ENCODE measurements around the gene TMEM97. TPM values are rescaled to one million over a fixed set of nuclear protein-coding genes. Genes with fewer than 3 reads are reported as not detected.

The TMEM97 gene
- total and polyA plus RNA-seq, 2 experiments from 2014 or later: 101 to 216 TPM

GRCh38 chr17:28282596-28282995 lies 36.4 kb upstream of the TMEM97 start:
- H3K4me2 ChIP-seq: no peak overlapping the region
- no peaks in the 10 kb centered on the region for H3K27me3 ChIP-seq (ENCODE audit: insufficient read depth)
- TF ChIP-seq JUNB (IDR thresholded peaks at IDR 0.05; ENCODE audit: unreplicated experiment): no peak
- no peak for TF ChIP-seq REST (IDR thresholded peaks at IDR 0.05; ENCODE audit: unreplicated experiment)
- TF ChIP-seq POLR2AphosphoS5 (IDR thresholded peaks at IDR 0.05; ENCODE audit: low read depth): no peak
- TF ChIP-seq ETS1 (IDR thresholded peaks at IDR 0.05): no peak
- no peak for TF ChIP-seq ZNF462 (CRISPR knock-in tag; IDR thresholded peaks at IDR 0.05)
- TF ChIP-seq CREB1 (CRISPR knock-in tag; IDR thresholded peaks at IDR 0.05; ENCODE audit: low read depth): no peak
- TF ChIP-seq STAT1 (IDR thresholded peaks at IDR 0.05; ENCODE audit: unreplicated experiment): no peak
- no peak for TF ChIP-seq ZNF331 (CRISPR knock-in tag; IDR thresholded peaks at IDR 0.05; ENCODE audit: low read depth)
- TF ChIP-seq EZH2phosphoT487 (IDR thresholded peaks at IDR 0.05; ENCODE audit: unreplicated experiment): no peak
- TF ChIP-seq EZH2 (IDR thresholded peaks at IDR 0.05; ENCODE audit: low read depth, unreplicated experiment): no peak
- H2AFZ ChIP-seq: peak overlapping the region; percentile 88
- H3K4me1 ChIP-seq (ENCODE audit: insufficient read depth): no peaks in the 10 kb centered on the region
- no peaks in the 10 kb centered on the region for H4K20me1 ChIP-seq (replicated peaks; ENCODE audit: insufficient read depth)
- Mint-ChIP-seq H3K9me3 (no peaks in the 10 kb centered on the region), H3K27me3 (ENCODE audit: insufficient read depth, low read depth, poor library complexity) (no peaks in the 10 kb centered on the region), H3K27ac (peak overlapping the region; percentile 88), H3K4me3 (no peak overlapping the region), H3K4me1 (peaks cover 7% of the 10 kb centered on the region; the same call in 2 of the 3 replicates), H3K36me3 (ENCODE audit: low read depth) (no peaks in the 10 kb centered on the region)
- no peak overlapping the region for H3K27ac ChIP-seq (ENCODE audit: low read depth)
- DNase-seq (ENCODE audit: low spot score) (no peak), ATAC-seq (no peak)
- no peaks in the 10 kb centered on the region for H3K79me2 ChIP-seq (replicated peaks; ENCODE audit: insufficient read depth)
- no peaks in the 10 kb centered on the region for H3K9me2 ChIP-seq (ENCODE audit: insufficient read depth)
- H3F3A ChIP-seq (replicated peaks; ENCODE audit: low read depth): no peaks in the 10 kb centered on the region
- no peaks in the 10 kb centered on the region for H3K36me3 ChIP-seq (ENCODE audit: insufficient read depth)
- no peak overlapping the region for H3K4me3 ChIP-seq

Measured in GM23338 (cell line).